PC-3 (cell line): ENCODE results near the gene MALSU1. TPM values are rescaled to one million over a fixed set of nuclear protein-coding genes. Genes with fewer than 3 reads are reported as not detected.

Source experiments
- ATAC-seq: fragments of 200-7000 bp; cut with Tn5 transposase; 2 replicates; pipeline ENCODE4 v1.9.1; 2020; ENCODE audit warnings: mild to moderate bottlenecking, moderate library complexity
- BruUV-seq: library from RNA; stranded (reverse); fragments of 400-500 nt; replicated peaks from 2 replicates; lab custom pipeline; 2021; lab: Mats Ljungman, UMichigan
- CTCF ChIA-PET: fragments of 300-600 bp; sonication (Branson Sonifier 250); formaldehyde crosslinking; loops from one replicate; lab custom pipeline; 2022; ENCODE audit warnings: antibody characterized with exemption; lab: Charles Lee
- POLR2A ChIA-PET: fragments of 300-600 bp; sonication (Branson Sonifier 250); formaldehyde crosslinking; loops from one replicate; lab custom pipeline; 2022; ENCODE audit warnings: antibody characterized with exemption; ENCODE audit not compliant: unreplicated experiment; lab: Charles Lee
- DNase-seq: peaks from one replicate; pipeline ENCODE4 v3.0.0-alpha.2; 2015
- H2AFZ ChIP-seq: fragments of 300-600 bp; sonication (generic); 2 replicates; pipeline ENCODE4 v1.6.0; 2016; ENCODE audit warnings: antibody characterized with exemption, low read length
- H3F3A ChIP-seq: fragments of 300-600 bp; sonication (generic); one replicate; pipeline ENCODE4 v1.6.0; 2017; ENCODE audit warnings: antibody characterized with exemption, low read length, control low read depth, mild to moderate bottlenecking; ENCODE audit not compliant: unreplicated experiment
- H3K27ac ChIP-seq: fragments of 300-600 bp; sonication (generic); 2 replicates; pipeline ENCODE4 v1.5.1; 2016; ENCODE audit warnings: mild to moderate bottlenecking, low read length
- H3K27me3 ChIP-seq: fragments of 300-600 bp; sonication (generic); 2 replicates; pipeline ENCODE4 v1.6.1; 2016; ENCODE audit warnings: low read length, mixed read lengths
- H3K36me3 ChIP-seq: fragments of 300-600 bp; sonication (generic); 2 replicates; pipeline ENCODE4 v1.6.1; 2016; ENCODE audit warnings: low read depth, mixed run types, low read length, mixed read lengths
- H3K4me1 ChIP-seq: fragments of 300-600 bp; sonication (generic); 2 replicates; pipeline ENCODE4 v1.5.1; 2016; ENCODE audit warnings: low read length; ENCODE audit not compliant: insufficient read depth
- H3K4me2 ChIP-seq: fragments of 300-600 bp; sonication (generic); 2 replicates; pipeline ENCODE4 v1.6.0; 2016; ENCODE audit warnings: low read length
- H3K4me3 ChIP-seq: fragments of 300-600 bp; sonication (generic); 2 replicates; pipeline ENCODE4 v1.5.1; 2016; ENCODE audit warnings: mild to moderate bottlenecking, low read length, mixed read lengths
- H3K79me2 ChIP-seq: fragments of 300-600 bp; sonication (generic); 2 replicates; pipeline ENCODE4 v1.6.1; 2017; ENCODE audit warnings: low read length, mixed read lengths
- H3K9ac ChIP-seq: fragments of 300-600 bp; sonication (generic); 2 replicates; pipeline ENCODE4 v1.6.0; 2016; ENCODE audit warnings: mild to moderate bottlenecking, low read length
- H3K9me2 ChIP-seq: fragments of 300-600 bp; sonication (generic); replicated peaks from 2 replicates; pipeline ENCODE4 v1.6.1; 2016; ENCODE audit warnings: mixed run types, low read length, mixed read lengths
- H3K9me3 ChIP-seq: fragments of 300-600 bp; sonication (generic); 2 replicates; pipeline ENCODE4 v1.6.1; 2016; ENCODE audit warnings: low read length, mixed read lengths
- H4K20me1 ChIP-seq: fragments of 300-600 bp; sonication (generic); 2 replicates; pipeline ENCODE4 v1.6.1; 2016; ENCODE audit warnings: low read length, mixed read lengths
- EZH2 ChIP-seq: fragments of 300-600 bp; sonication (generic); IDR thresholded peaks from one replicate; pipeline ENCODE4 v1.6.1; 2017; ENCODE audit warnings: antibody characterized with exemption, mild to moderate bottlenecking, low read length; ENCODE audit not compliant: unreplicated experiment
- EZH2phosphoT487 ChIP-seq: fragments of 300-600 bp; sonication (generic); IDR thresholded peaks from 2 replicates; pipeline ENCODE4 v1.6.1; 2018; ENCODE audit warnings: mild to moderate bottlenecking, antibody characterized with exemption, low read length, borderline replicate concordance
- intact Hi-C: fragments of 100-400 bp; cut with micrococcal nuclease; formaldehyde crosslinking; loops from 2 replicates; pipeline ENCODE4 v1.9.0; 2023
- total RNA-seq: library from RNA; depleted of rRNA; stranded (reverse); fragments of >200 nt; gene quantifications from 2 replicates; pipeline ENCODE4 v1.2.3, GENCODE V29; 2014
- TF ChIP-seq, protein P1 (sequence below): fragments of 300-600 bp; sonication (generic); conservative IDR thresholded peaks from 2 replicates; pipeline ENCODE4 v1.5.1; 2017; ENCODE audit warnings: antibody characterized with exemption, low read depth, mild to moderate bottlenecking, low read length

MALSU1 gene
- total RNA-seq, 1 experiment from 2014 or later, result 284 TPM

DNA sequence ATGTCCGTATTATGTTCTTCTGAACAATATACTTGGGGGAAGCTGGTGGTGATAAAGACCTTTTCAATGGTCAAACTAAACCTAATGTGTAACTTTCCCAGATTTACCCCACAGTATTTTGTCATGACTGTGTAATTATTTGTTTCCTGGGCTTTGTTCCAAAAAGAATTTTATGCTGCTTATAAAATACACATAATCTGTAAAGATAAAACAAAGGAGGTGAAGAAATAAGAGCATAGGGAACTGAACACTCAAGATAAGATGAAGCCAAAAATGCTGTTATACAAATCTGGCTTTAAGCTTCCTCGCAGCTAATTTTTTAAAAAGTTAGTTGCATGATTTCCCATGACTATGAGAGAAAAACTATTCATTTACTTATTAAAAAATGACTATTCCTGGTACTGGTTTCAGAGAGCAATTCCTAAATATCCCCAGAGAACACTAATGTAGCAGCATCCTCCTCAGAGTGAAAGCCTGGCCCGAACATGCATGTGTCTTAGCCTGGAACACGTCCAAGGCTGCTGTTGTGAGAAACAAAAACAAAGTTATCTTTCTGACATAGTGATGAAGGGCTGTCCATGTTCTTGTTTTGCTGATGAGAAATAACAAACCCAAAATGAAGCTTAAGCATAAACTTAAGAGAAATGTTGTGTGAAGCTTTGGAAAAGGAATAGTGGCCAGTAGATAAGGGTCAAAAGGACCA is 33.9 kb downstream of the MALSU1 start:
- peak overlapping the region; percentile 98 for H3K27ac ChIP-seq
- DNase-seq (peak; percentile 86), ATAC-seq (peak; percentile 33)
- H3F3A ChIP-seq, result peaks cover 16% of the 10 kb centered on the region
- peak overlapping the region; percentile 30; the same call in 1 of the 2 replicates for H3K4me3 ChIP-seq
- H3K27me3 ChIP-seq, result no peaks in the 10 kb centered on the region
- H4K20me1 ChIP-seq, result no peaks in the 10 kb centered on the region
- ChIA-PET CTCF (interaction anchor here (0.9 kb wide), 1 partner anchor 60 kb away, joined by 4 read pairs; no protein-coding TSS in a partner anchor), POLR2A (no interaction called here)
- no peaks in the 10 kb centered on the region for H3K9me3 ChIP-seq
- H3K4me2 ChIP-seq, result peak overlapping the region; percentile 70
- no peaks in the 10 kb centered on the region for H3K9me2 ChIP-seq
- no peaks in the 10 kb centered on the region for H3K79me2 ChIP-seq
- TF ChIP-seq EZH2 (no peak), EZH2phosphoT487 (no peak)
- TF ChIP-seq, protein P1, sequence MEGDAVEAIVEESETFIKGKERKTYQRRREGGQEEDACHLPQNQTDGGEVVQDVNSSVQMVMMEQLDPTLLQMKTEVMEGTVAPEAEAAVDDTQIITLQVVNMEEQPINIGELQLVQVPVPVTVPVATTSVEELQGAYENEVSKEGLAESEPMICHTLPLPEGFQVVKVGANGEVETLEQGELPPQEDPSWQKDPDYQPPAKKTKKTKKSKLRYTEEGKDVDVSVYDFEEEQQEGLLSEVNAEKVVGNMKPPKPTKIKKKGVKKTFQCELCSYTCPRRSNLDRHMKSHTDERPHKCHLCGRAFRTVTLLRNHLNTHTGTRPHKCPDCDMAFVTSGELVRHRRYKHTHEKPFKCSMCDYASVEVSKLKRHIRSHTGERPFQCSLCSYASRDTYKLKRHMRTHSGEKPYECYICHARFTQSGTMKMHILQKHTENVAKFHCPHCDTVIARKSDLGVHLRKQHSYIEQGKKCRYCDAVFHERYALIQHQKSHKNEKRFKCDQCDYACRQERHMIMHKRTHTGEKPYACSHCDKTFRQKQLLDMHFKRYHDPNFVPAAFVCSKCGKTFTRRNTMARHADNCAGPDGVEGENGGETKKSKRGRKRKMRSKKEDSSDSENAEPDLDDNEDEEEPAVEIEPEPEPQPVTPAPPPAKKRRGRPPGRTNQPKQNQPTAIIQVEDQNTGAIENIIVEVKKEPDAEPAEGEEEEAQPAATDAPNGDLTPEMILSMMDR, result no peak
- BruUV-seq, result no TSS peak
- H3K36me3 ChIP-seq, result peaks cover 13% of the 10 kb centered on the region
- intact Hi-C loops, result loop anchor here (1.0 to 10.0 kb wide), 3 partner anchors 36 to 1492 kb away; partner anchors contain the start of gene MALSU1
- no peak overlapping the region for H2AFZ ChIP-seq
- peak overlapping the region; percentile 81 for H3K9ac ChIP-seq
- H3K4me1 ChIP-seq, result peaks cover 35% of the 10 kb centered on the region

DNA sequence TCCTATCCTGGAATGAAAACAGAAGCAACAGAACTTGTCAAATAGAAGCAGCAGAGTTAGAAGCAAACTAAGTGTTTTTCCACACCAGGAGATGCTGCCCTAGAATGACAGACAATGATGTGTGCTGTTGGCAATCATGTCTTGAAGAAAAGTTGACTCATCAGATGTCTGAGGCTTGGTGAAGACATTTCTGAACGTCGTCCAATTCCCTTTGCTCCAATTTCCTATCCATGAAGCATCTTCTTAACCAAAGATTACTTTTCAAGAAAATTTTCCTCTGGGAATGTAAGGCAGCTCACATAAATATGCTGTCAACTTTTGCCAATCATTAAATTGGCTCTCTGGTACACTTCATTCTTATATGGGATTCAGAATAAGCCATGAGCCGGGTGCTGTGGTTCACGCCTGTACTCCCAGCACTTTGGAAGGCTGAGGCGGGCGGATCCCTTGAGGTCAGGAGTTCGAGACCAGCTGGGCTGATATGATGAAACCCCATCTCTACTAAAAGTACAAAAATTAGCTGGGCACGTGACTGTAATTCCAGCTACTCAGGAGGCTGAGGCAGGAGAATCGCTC is 34.6 kb downstream of the MALSU1 start:
- H2AFZ ChIP-seq, result no peak overlapping the region
- ATAC-seq, result peak; percentile 58
- no TSS peak for BruUV-seq
- peaks cover 15% of the 10 kb centered on the region for H3K36me3 ChIP-seq
- H3K27me3 ChIP-seq, result no peaks in the 10 kb centered on the region
- intact Hi-C loops, result loop anchor here (1.0 to 10.0 kb wide), 5 partner anchors 16 to 1491 kb away; partner anchors contain the start of genes MALSU1 and TRA2A
- peaks cover 37% of the 10 kb centered on the region for H3K4me1 ChIP-seq
- H3K9ac ChIP-seq, result peak overlapping the region; percentile 86
- DNase-seq, result peak; percentile 96
- H3K27ac ChIP-seq, result peak overlapping the region; percentile 98
- CTCF ChIA-PET, result interaction anchor here (0.9 kb wide), 1 partner anchor 61 kb away, joined by 4 read pairs; no protein-coding TSS in a partner anchor
- H3K4me3 ChIP-seq, result peak overlapping the region; percentile 30; the same call in 1 of the 2 replicates
- H3K79me2 ChIP-seq, result no peaks in the 10 kb centered on the region
- H3K4me2 ChIP-seq, result peak overlapping the region; percentile 78
- no peaks in the 10 kb centered on the region for H3K9me3 ChIP-seq
- peaks cover 16% of the 10 kb centered on the region for H3F3A ChIP-seq
- H4K20me1 ChIP-seq, result no peaks in the 10 kb centered on the region
- POLR2A ChIA-PET, result interaction anchor here (1.1 kb wide), 1 partner anchor 16 kb away, joined by 4 read pairs; no protein-coding TSS in a partner anchor
- no peaks in the 10 kb centered on the region for H3K9me2 ChIP-seq
- TF ChIP-seq, protein P1, result no peak
- TF ChIP-seq EZH2, result no peak
- TF ChIP-seq EZH2phosphoT487, result no peak
